ENCODE results near the gene EDNRA. TPM values are rescaled to one million over a fixed set of nuclear protein-coding genes. Genes with fewer than 3 reads are reported as not detected.

EDNRA gene
- total RNA-seq, 1 experiment from 2014 or later, result 0.73 TPM

GRCh38 chr4:147586032-147586431 is 105.1 kb downstream of the EDNRA start:
- TF ChIP-seq CTCF (IDR thresholded peaks at IDR 0.05; ENCODE audit: insufficient read depth in 1 of 2, low read depth in 1 of 2, low read length in 1 of 2, severe bottlenecking in 1 of 2, unreplicated experiment in 1 of 2), result no peak
- Histone ChIP-seq H3K9me3 (no peaks in the 10 kb centered on the region), H3K4me1 (peaks cover 7% of the 10 kb centered on the region), H3K36me3 (ENCODE audit: control insufficient read depth, insufficient read depth, low read length) (no peaks in the 10 kb centered on the region), H3K27me3 (replicated peaks; ENCODE audit: control insufficient read depth, insufficient read depth, low read length) (no peaks in the 10 kb centered on the region), H3K4me3 (ENCODE audit: low read depth, low read length) (no peak overlapping the region)
- H3K27ac Mint-ChIP-seq (ENCODE audit: unreplicated experiment), result no peak overlapping the region
- CTCF ChIA-PET, result interaction anchor here (1.2 kb wide), 1 partner anchor 68 kb away, joined by 3 read pairs; no protein-coding TSS in a partner anchor
- H3K27me3 Mint-ChIP-seq (ENCODE audit: insufficient read depth, unreplicated experiment), result no peaks in the 10 kb centered on the region
- H3K4me3 Mint-ChIP-seq (ENCODE audit: unreplicated experiment), result no peak overlapping the region
- H3K9me3 Mint-ChIP-seq (ENCODE audit: unreplicated experiment), result no peaks in the 10 kb centered on the region
- H3K4me1 Mint-ChIP-seq (ENCODE audit: low read depth, unreplicated experiment), result peaks cover 7% of the 10 kb centered on the region
- no TSS peak for BruUV-seq (replicated peaks)
- intact Hi-C loops (cut with micrococcal nuclease; ENCODE audit: unreplicated experiment), result no loop called here
- DNase-seq, result no peak
- H3K36me3 Mint-ChIP-seq (ENCODE audit: insufficient read depth, unreplicated experiment), result no peaks in the 10 kb centered on the region
- POLR2A ChIA-PET, result no interaction called here

GRCh38 chr4:147586637-147587036 is 105.7 kb downstream of the EDNRA start:
- no TSS peak for BruUV-seq (replicated peaks)
- Histone ChIP-seq H3K36me3 (ENCODE audit: control insufficient read depth, insufficient read depth, low read length) (no peaks in the 10 kb centered on the region), H3K4me1 (peaks cover 7% of the 10 kb centered on the region), H3K9me3 (no peaks in the 10 kb centered on the region), H3K4me3 (ENCODE audit: low read depth, low read length) (no peak overlapping the region), H3K27me3 (replicated peaks; ENCODE audit: control insufficient read depth, insufficient read depth, low read length) (no peaks in the 10 kb centered on the region)
- Mint-ChIP-seq H3K27ac (ENCODE audit: unreplicated experiment) (no peak overlapping the region), H3K9me3 (ENCODE audit: unreplicated experiment) (no peaks in the 10 kb centered on the region), H3K27me3 (ENCODE audit: insufficient read depth, unreplicated experiment) (no peaks in the 10 kb centered on the region), H3K4me3 (ENCODE audit: unreplicated experiment) (no peak overlapping the region), H3K4me1 (ENCODE audit: low read depth, unreplicated experiment) (peaks cover 7% of the 10 kb centered on the region), H3K36me3 (ENCODE audit: insufficient read depth, unreplicated experiment) (no peaks in the 10 kb centered on the region)
- no peak for DNase-seq
- CTCF ChIA-PET, result interaction anchor here (1.2 kb wide), 1 partner anchor 68 kb away, joined by 3 read pairs; no protein-coding TSS in a partner anchor
- POLR2A ChIA-PET, result no interaction called here
- intact Hi-C loops (cut with micrococcal nuclease; ENCODE audit: unreplicated experiment), result no loop called here
- no peak for TF ChIP-seq CTCF (IDR thresholded peaks at IDR 0.05; ENCODE audit: insufficient read depth in 1 of 2, low read depth in 1 of 2, low read length in 1 of 2, severe bottlenecking in 1 of 2, unreplicated experiment in 1 of 2)

- POLR2A ChIA-PET, result no interaction called here
- Histone ChIP-seq H3K9me3 (no peaks in the 10 kb centered on the region), H3K27me3 (replicated peaks; ENCODE audit: control insufficient read depth, insufficient read depth, low read length) (no peaks in the 10 kb centered on the region), H3K36me3 (ENCODE audit: control insufficient read depth, insufficient read depth, low read length) (no peaks in the 10 kb centered on the region), H3K4me3 (ENCODE audit: low read depth, low read length) (no peak overlapping the region), H3K4me1 (peaks cover 7% of the 10 kb centered on the region)
- H3K9me3 Mint-ChIP-seq (ENCODE audit: unreplicated experiment), result no peaks in the 10 kb centered on the region
- intact Hi-C loops (cut with micrococcal nuclease; ENCODE audit: unreplicated experiment), result no loop called here
- no peak overlapping the region for H3K27ac Mint-ChIP-seq (ENCODE audit: unreplicated experiment)
- H3K4me3 Mint-ChIP-seq (ENCODE audit: unreplicated experiment), result no peak overlapping the region
- TF ChIP-seq CTCF (IDR thresholded peaks at IDR 0.05; ENCODE audit: insufficient read depth in 1 of 2, low read depth in 1 of 2, low read length in 1 of 2, severe bottlenecking in 1 of 2, unreplicated experiment in 1 of 2), result no peak
- H3K36me3 Mint-ChIP-seq (ENCODE audit: insufficient read depth, unreplicated experiment), result no peaks in the 10 kb centered on the region
- DNase-seq, result no peak
- BruUV-seq (replicated peaks), result no TSS peak
- peaks cover 7% of the 10 kb centered on the region for H3K4me1 Mint-ChIP-seq (ENCODE audit: low read depth, unreplicated experiment)
- CTCF ChIA-PET, result interaction anchor here (1.2 kb wide), 1 partner anchor 69 kb away, joined by 3 read pairs; no protein-coding TSS in a partner anchor
- no peaks in the 10 kb centered on the region for H3K27me3 Mint-ChIP-seq (ENCODE audit: insufficient read depth, unreplicated experiment)
Observed at GRCh38 chr4:147587041-147587440, 106.1 kb downstream of the EDNRA start.
